Measurements from ENCODE around the gene NBPF6. TPM values are rescaled to one million over a fixed set of nuclear protein-coding genes. Genes with fewer than 3 reads are reported as not detected.

NBPF6 gene
- total RNA-seq, 4 donors from 2014 or later = not detected

DNA sequence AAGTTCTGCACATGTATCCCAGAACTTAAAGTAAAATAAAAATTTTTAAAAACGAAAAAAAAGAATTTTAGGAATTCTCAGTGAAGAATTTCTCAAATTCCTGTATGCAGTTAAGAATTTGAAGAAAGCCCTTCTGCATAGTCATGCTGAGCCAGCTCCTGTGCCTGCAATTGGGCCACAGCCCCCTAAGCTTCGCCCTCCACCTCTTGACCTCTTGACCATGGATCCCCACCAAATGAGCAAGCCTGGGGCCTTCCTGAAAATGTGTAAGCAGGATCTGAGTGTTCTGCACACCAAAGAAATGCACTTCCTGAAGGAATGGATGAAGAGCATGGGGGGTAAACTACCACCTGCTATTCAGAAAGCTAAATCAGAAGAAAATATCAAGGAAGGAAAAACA is 52.0 kb downstream of the NBPF6 start:
- Histone ChIP-seq H3K9me3 (no peaks in the 10 kb centered on the region), H3K4me1 (peaks cover 0 to 12% (median 3%) of the 10 kb centered on the region in 4 donors), H3K36me3 (no peaks in the 10 kb centered on the region), H3K4me3 (no peak overlapping the region), H3K27me3 (no peaks in the 10 kb centered on the region), H3K27ac (replicated peaks in 1 of 4) (no peak overlapping the region)
- no peak for TF ChIP-seq POLR2AphosphoS5 (IDR thresholded peaks at IDR 0.05)
- TF ChIP-seq, protein P1, sequence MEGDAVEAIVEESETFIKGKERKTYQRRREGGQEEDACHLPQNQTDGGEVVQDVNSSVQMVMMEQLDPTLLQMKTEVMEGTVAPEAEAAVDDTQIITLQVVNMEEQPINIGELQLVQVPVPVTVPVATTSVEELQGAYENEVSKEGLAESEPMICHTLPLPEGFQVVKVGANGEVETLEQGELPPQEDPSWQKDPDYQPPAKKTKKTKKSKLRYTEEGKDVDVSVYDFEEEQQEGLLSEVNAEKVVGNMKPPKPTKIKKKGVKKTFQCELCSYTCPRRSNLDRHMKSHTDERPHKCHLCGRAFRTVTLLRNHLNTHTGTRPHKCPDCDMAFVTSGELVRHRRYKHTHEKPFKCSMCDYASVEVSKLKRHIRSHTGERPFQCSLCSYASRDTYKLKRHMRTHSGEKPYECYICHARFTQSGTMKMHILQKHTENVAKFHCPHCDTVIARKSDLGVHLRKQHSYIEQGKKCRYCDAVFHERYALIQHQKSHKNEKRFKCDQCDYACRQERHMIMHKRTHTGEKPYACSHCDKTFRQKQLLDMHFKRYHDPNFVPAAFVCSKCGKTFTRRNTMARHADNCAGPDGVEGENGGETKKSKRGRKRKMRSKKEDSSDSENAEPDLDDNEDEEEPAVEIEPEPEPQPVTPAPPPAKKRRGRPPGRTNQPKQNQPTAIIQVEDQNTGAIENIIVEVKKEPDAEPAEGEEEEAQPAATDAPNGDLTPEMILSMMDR (IDR thresholded peaks at IDR 0.05) = no peak
- no peak for TF ChIP-seq POLR2A (IDR thresholded peaks at IDR 0.05; ENCODE audit: low read depth)
- TF ChIP-seq EP300 (IDR thresholded peaks at IDR 0.05) = no peak
- DNase-seq (ENCODE audit: extremely low spot score) = no peak
- WGBS = 81% methylated on average over 2 of the region's 2 CpGs
- intact Hi-C loops (cut with DNase I) = no loop called here

DNA sequence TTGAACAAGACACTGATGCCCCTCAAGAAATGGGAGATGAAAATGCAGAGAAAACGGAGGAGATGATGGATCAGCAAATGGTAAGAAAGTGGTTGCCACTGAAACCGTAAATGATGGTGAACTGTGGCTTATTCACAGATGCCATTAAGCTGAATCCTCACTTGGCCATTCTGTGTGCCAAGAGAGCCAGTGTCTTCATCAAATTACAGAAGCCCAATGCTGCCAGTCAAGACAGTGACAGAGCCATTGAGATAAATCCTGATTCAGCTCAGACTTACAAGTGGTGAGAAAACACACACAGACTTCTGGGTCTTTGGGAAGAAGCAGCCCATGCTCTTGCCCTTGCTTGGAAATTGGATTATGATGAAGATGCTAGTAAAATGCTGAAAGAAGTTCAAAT is 52.5 kb downstream of the NBPF6 start:
- no peak for DNase-seq (ENCODE audit: extremely low spot score)
- Histone ChIP-seq H3K4me3 (no peak overlapping the region), H3K9me3 (no peaks in the 10 kb centered on the region), H3K36me3 (no peaks in the 10 kb centered on the region), H3K4me1 (peaks cover 0 to 12% (median 3%) of the 10 kb centered on the region in 4 donors), H3K27ac (replicated peaks in 1 of 4) (no peak overlapping the region), H3K27me3 (no peaks in the 10 kb centered on the region)
- 89% methylated on average over 2 of the region's 2 CpGs for WGBS
- intact Hi-C loops (cut with DNase I) = no loop called here
- TF ChIP-seq POLR2AphosphoS5 (IDR thresholded peaks at IDR 0.05) (no peak), POLR2A (IDR thresholded peaks at IDR 0.05; ENCODE audit: low read depth) (no peak), EP300 (IDR thresholded peaks at IDR 0.05) (no peak)
- TF ChIP-seq, protein P1 (IDR thresholded peaks at IDR 0.05) = no peak

DNA sequence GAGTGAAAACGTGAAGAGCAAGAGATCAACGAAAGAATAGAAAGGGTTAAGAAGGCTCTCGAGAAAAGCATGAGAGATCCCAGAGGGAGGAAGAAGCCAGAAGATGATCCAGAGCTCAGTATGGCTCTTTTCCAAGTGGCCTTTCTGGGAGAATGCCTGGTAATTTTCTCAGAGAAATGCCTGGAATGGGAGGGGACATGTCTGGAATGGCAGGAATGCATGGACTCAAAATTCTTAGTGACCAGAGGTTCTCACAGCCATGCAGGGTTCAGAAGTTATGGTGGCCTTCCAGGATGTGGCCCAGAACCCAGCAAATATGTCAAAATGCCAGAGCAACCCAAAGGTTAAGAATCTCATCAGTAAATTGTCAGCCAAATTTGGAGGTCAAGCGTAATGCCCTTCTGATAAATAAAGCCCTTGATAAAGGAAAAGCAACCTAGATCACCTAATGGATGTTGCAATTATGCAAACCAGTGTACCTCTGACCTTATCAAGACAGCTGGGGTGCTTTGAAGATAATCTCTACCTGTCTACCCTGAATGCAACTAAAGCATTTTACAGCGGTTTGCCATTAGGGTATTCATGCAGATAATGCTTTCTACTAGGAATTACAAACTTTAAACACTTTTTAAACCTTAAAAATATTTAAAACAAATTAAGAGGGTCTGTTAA is 53.1 kb downstream of the NBPF6 start:
- Histone ChIP-seq H3K36me3 (no peaks in the 10 kb centered on the region), H3K27ac (replicated peaks in 1 of 4) (no peak overlapping the region), H3K27me3 (no peaks in the 10 kb centered on the region), H3K4me1 (peaks cover 0 to 12% (median 3%) of the 10 kb centered on the region in 4 donors), H3K4me3 (no peak overlapping the region), H3K9me3 (no peaks in the 10 kb centered on the region)
- WGBS = 59% methylated on average over 5 of the region's 5 CpGs
- intact Hi-C loops (cut with DNase I) = no loop called here
- TF ChIP-seq, protein P1 (IDR thresholded peaks at IDR 0.05) = no peak
- no peak for TF ChIP-seq EP300 (IDR thresholded peaks at IDR 0.05)
- TF ChIP-seq POLR2A (IDR thresholded peaks at IDR 0.05; ENCODE audit: low read depth) = no peak
- DNase-seq (ENCODE audit: extremely low spot score) = no peak

DNA sequence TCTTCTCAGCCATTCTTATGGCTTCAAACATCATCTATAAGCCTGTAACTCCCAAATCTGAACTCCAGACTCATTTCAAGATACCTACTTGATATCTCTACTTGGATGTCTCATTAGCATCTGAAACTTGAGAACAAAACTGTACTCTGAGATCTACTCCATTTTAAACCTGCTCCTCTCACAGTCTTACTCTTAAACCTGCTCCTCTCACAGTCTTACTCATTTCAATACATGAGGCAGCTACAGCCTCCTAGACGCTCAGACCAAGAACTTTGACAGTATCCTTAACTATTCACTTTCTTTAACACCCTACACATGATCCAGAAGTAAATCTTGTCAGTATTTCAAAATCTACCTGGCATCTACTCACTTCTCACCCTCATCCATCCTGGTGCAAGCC is 54.3 kb downstream of the NBPF6 start:
- intact Hi-C loops (cut with DNase I) = no loop called here
- H3K4me3 ChIP-seq = no peak overlapping the region

More for the DNA sequence above, 54.3 kb downstream of the NBPF6 start:
- WGBS = 71% methylated on average over 1 of the region's 1 CpG
- TF ChIP-seq, protein P1 (IDR thresholded peaks at IDR 0.05) = no peak
- TF ChIP-seq EP300 (IDR thresholded peaks at IDR 0.05) (no peak), POLR2AphosphoS5 (IDR thresholded peaks at IDR 0.05) (no peak), POLR2A (IDR thresholded peaks at IDR 0.05; ENCODE audit: low read depth) (no peak)
- H3K4me1 ChIP-seq = peaks cover 0 to 12% (median 3%) of the 10 kb centered on the region in 4 donors
- DNase-seq (ENCODE audit: extremely low spot score) = no peak
- no peaks in the 10 kb centered on the region for H3K9me3 ChIP-seq
- no peaks in the 10 kb centered on the region for H3K27me3 ChIP-seq
- H3K36me3 ChIP-seq = no peaks in the 10 kb centered on the region
- no peak overlapping the region for H3K27ac ChIP-seq (replicated peaks in 1 of 4)
